Mesangial cell (primary cell): ENCODE data around the gene LHFPL5. TPM values are rescaled to one million over a fixed set of nuclear protein-coding genes. Genes with fewer than 3 reads are reported as not detected.

Experiments
- total RNA-seq: library from RNA; depleted of rRNA; stranded (reverse); fragments of >200 nt; gene quantifications from 2 replicates; pipeline ENCODE4 v1.2.3, GENCODE V29; 2015

Gene LHFPL5
- total RNA-seq: 0.13 TPM in 1 of 2 replicates, not detected in the other

DNA sequence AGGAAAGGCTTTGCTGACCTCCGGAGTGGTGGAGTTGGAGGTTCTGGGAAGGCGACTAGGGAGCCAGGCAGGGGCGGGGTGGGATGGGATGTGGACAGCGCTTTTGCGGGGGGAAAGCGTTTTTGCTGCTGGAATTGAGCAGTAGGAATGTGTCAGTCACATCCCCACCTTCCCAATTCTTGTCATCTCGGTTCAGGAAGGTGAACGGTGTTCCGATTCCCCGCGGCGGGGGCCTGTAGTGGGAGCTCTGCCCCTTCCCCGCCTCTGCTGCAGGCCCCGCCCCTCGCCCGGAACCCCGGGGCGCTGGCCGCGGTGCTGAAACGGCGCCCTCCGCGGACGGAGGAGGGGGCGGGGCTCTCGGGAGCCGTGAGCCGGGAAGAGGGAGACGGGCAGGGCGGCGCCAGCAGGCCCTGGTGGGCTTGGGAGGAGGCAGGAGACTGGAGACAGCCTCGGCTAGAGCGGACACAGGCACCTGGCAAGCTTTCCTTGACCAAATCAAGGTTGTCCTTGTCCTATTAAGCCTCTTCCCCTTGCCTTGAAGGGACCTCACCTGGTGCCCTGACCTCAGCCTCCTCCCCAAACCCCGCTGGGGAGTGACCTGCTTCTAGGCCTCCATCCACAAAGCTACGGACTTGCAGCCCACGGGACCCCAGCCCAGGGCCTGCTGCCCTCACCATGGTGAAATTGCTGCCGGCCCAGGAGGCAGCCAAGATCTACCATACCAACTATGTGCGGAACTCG, at the start of gene LHFPL5:
Gene LHFPL5, plus strand, starts transcription at position 357 of the 741 bp plus-strand sequence. Its CDS starts 319 bp downstream, at position 676.

DNA sequence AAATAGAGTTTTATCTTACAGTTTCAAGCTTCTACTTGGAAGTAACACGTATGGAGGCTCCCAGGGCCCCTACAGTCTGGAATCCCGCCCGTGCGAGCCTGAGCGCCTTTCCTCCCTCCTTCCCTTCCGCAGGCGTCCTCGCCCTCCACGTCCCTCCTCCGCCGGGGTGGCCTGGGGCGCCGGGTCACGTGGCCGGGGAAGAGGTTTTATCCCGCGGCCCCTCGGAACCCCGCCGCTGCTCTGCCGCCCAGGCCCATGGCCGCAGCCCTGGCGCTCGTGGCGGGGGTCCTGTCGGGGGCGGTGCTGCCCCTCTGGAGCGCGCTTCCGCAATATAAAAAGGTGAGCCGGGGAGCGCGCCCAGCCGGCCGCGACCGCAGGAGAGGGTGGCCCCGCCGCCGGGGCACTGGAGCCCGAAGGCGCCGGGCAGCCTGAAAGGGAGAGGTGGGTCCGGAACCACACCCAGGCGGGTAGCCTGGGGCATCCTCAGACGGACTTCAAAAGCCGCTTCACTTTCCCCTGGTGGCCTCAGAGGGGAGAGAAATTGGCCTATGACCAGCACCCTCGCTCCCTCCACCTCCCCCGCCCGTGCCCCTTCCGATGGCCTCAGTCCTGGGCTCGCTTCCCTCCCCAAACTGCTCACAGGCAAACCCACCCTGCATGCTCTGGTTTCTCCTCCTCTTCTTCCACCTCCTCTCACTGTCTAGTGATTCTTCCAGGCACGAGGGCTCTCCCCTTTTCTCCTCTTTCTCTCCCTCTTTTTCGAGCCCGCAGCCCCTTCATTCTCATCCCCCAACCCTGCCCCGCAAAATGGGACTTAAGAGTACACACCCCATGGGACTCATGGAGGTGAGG, 28.6 kb upstream of the LHFPL5 start, which contains the start of gene CLPSL2:
Gene CLPSL2, plus strand, starts transcription at position 235 of the 852 bp plus-strand sequence. Its CDS starts 21 bp downstream, at position 256.

DNA sequence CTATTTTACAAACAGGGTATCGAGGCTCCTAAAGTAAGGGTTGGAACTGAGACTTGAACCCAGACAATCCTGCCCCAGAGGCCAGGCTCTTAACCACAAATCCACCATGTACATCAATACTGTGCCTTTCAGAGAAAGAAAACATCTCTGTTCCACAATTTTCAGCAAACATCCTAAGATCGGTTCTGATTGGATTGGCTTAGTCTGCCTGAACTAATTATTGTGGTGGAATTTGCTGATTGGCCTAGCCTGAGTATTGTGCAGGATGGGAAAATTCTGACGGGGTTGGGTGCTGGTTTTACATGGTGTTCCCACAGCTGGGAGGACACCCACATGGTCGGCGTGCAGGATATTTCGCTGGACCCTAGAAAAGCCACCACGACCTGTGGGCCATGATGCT, 24.4 kb upstream of the LHFPL5 start, which contains the start of gene CLPSL1:
Gene CLPSL1, plus strand, starts transcription at position 301 of the 400 bp plus-strand sequence. Its CDS starts 92 bp downstream, at position 393.

Other genes starting within 250 kb of the LHFPL5 start
- 48.2 and 81.6 TPM in 2 replicates for gene FKBP5, start 116.4 kb upstream of the LHFPL5 start, total RNA-seq
- gene ARMC12, start 68.3 kb upstream of the LHFPL5 start, total RNA-seq: 0.65 and 0.89 TPM in 2 replicates
- not detected in 2 replicates for gene CLPSL2, start 28.8 kb upstream of the LHFPL5 start, total RNA-seq
- not detected in 2 replicates for gene CLPSL1, start 24.3 kb upstream of the LHFPL5 start, total RNA-seq
- gene CLPS, start 8.0 kb upstream of the LHFPL5 start, total RNA-seq: not detected in 2 replicates
- gene SRPK1, start 115.7 kb downstream of the LHFPL5 start, total RNA-seq: 29.0 and 72.0 TPM in 2 replicates
- gene SLC26A8, start 219.3 kb downstream of the LHFPL5 start, total RNA-seq: 0.49 TPM in 1 of 2 replicates, not detected in the other
- gene MAPK14, start 222.5 kb downstream of the LHFPL5 start, total RNA-seq: 31.7 and 33.4 TPM in 2 replicates